ENCODE data around the gene FAM13A.
"Not testable (repeated sequence)": the region's sequence is repeated elsewhere in the genome, so short reads cannot be mapped to it uniquely, and the experiment has no call there.

Gene FAM13A

GRCh38 chr4:88900432-88900831 lies 156.6 kb downstream of the FAM13A start:
- DNase-seq (ENCODE audit: low read depth in 2 of 2): no peak

- no peak for DNase-seq (ENCODE audit: low read depth in 2 of 2)
Measured at GRCh38 chr4:88897752-88898151, 159.2 kb downstream of the FAM13A start.

- DNase-seq (ENCODE audit: low read depth in 2 of 2): no peak
Measured at GRCh38 chr4:88897180-88897579, 159.8 kb downstream of the FAM13A start.

- DNase-seq (ENCODE audit: low read depth in 2 of 2): no peak
Measured at GRCh38 chr4:88893961-88894360, 163.0 kb downstream of the FAM13A start.

GRCh38 chr4:88892646-88893045 lies 164.3 kb downstream of the FAM13A start:
- no peak for DNase-seq (ENCODE audit: low read depth in 2 of 2)

GRCh38 chr4:88891636-88892035 lies 165.3 kb downstream of the FAM13A start:
- DNase-seq (ENCODE audit: low read depth in 2 of 2): no peak

- DNase-seq (ENCODE audit: low read depth in 2 of 2): not testable (repeated sequence)
Measured at GRCh38 chr4:88887409-88887808, 169.6 kb downstream of the FAM13A start.

- no peak for DNase-seq (ENCODE audit: low read depth in 2 of 2)
Measured at GRCh38 chr4:88881227-88881569, 175.8 kb downstream of the FAM13A start.

GRCh38 chr4:88880501-88881226 lies 176.3 kb downstream of the FAM13A start:
- DNase-seq (ENCODE audit: low read depth in 2 of 2): no peak

- DNase-seq (ENCODE audit: low read depth in 2 of 2): no peak
Measured at GRCh38 chr4:88879991-88880390, 177.0 kb downstream of the FAM13A start.

GRCh38 chr4:88878642-88879041 lies 178.3 kb downstream of the FAM13A start:
- no peak for DNase-seq (ENCODE audit: low read depth in 2 of 2)

- no peak for DNase-seq (ENCODE audit: low read depth in 2 of 2)
Measured at GRCh38 chr4:88870428-88870827, 186.6 kb downstream of the FAM13A start.

GRCh38 chr4:88868510-88868909 lies 188.5 kb downstream of the FAM13A start:
- DNase-seq (ENCODE audit: low read depth in 2 of 2): no peak

- DNase-seq (ENCODE audit: low read depth in 2 of 2): no peak
Measured at GRCh38 chr4:88866862-88867550, 190.0 kb downstream of the FAM13A start.

GRCh38 chr4:88865466-88865865 lies 191.5 kb downstream of the FAM13A start:
- DNase-seq (ENCODE audit: low read depth in 2 of 2): no peak

GRCh38 chr4:88865046-88865445 lies 191.9 kb downstream of the FAM13A start:
- no peak for DNase-seq (ENCODE audit: low read depth in 2 of 2)

- DNase-seq (ENCODE audit: low read depth in 2 of 2): no peak
Measured at GRCh38 chr4:88860586-88860985, 196.4 kb downstream of the FAM13A start.

GRCh38 chr4:88859191-88859812 lies 197.7 kb downstream of the FAM13A start:
- no peak for DNase-seq (ENCODE audit: low read depth in 2 of 2)

GRCh38 chr4:88858752-88859151 lies 198.2 kb downstream of the FAM13A start:
- DNase-seq (ENCODE audit: low read depth in 2 of 2): no peak

GRCh38 chr4:88857588-88857987 lies 199.4 kb downstream of the FAM13A start:
- no peak for DNase-seq (ENCODE audit: low read depth in 2 of 2)

- no peak for DNase-seq (ENCODE audit: low read depth in 2 of 2)
Measured at GRCh38 chr4:88854481-88854880, 202.5 kb downstream of the FAM13A start.

- not testable (repeated sequence) for DNase-seq (ENCODE audit: low read depth in 2 of 2)
Measured at GRCh38 chr4:88853583-88853982, 203.4 kb downstream of the FAM13A start.

GRCh38 chr4:88846206-88846790 lies 210.7 kb downstream of the FAM13A start:
- DNase-seq (ENCODE audit: low read depth in 2 of 2): no peak
